HG02588 (cell line): ENCODE results near the gene FGD4.
A peak's percentile ranks its signal among the peaks of the same experiment; 100 is the strongest.

Experiments
- ATAC-seq: cut with Tn5 transposase; IDR thresholded peaks from one replicate; pipeline ENCODE4 v1.9.1; 2021; ENCODE audit warnings: mild to moderate bottlenecking, moderate library complexity; ENCODE audit not compliant: unreplicated experiment

The FGD4 gene

GRCh38 chr12:32399370-32400113, at the start of gene FGD4:
TSS of gene FGD4 (plus strand) at chr12:32399558.
- peak; percentile 89 for ATAC-seq

GRCh38 chr12:32353540-32353939, 45.8 kb upstream of the FGD4 start:
- no peak for ATAC-seq

- ATAC-seq: no peak
Measured at GRCh38 chr12:32357601-32358249, 41.6 kb upstream of the FGD4 start.

GRCh38 chr12:32360956-32361355, 38.4 kb upstream of the FGD4 start:
- ATAC-seq: no peak

GRCh38 chr12:32362892-32363291, 36.5 kb upstream of the FGD4 start:
- ATAC-seq: no peak

- ATAC-seq: peak; percentile 53
Measured at GRCh38 chr12:32365473-32366064, 33.8 kb upstream of the FGD4 start.

GRCh38 chr12:32366714-32367113, 32.6 kb upstream of the FGD4 start:
- ATAC-seq: no peak

GRCh38 chr12:32367381-32367780, 32.0 kb upstream of the FGD4 start:
- no peak for ATAC-seq

- no peak for ATAC-seq
Measured at GRCh38 chr12:32369202-32369601, 30.2 kb upstream of the FGD4 start.

GRCh38 chr12:32377344-32378055, 21.9 kb upstream of the FGD4 start:
- ATAC-seq: no peak

GRCh38 chr12:32379213-32379612, 20.1 kb upstream of the FGD4 start:
- ATAC-seq: no peak

- no peak for ATAC-seq
Measured at GRCh38 chr12:32379667-32380066, 19.7 kb upstream of the FGD4 start.

- no peak for ATAC-seq
Measured at GRCh38 chr12:32382226-32382625, 17.1 kb upstream of the FGD4 start.

GRCh38 chr12:32390572-32391219, 8.7 kb upstream of the FGD4 start:
- no peak for ATAC-seq

GRCh38 chr12:32395026-32395425, 4.3 kb upstream of the FGD4 start:
- ATAC-seq: no peak

GRCh38 chr12:32397696-32398095, 1.7 kb upstream of the FGD4 start:
- ATAC-seq: no peak

GRCh38 chr12:32398181-32398580, 1.2 kb upstream of the FGD4 start:
- no peak for ATAC-seq

- ATAC-seq: no peak
Measured at GRCh38 chr12:32398816-32399369, 465 bp upstream of the FGD4 start.

GRCh38 chr12:32400114-32400672, 835 bp downstream of the FGD4 start:
- ATAC-seq: no peak

- ATAC-seq: no peak
Measured at GRCh38 chr12:32400866-32401265, 1.5 kb downstream of the FGD4 start.
